ENCODE results near the gene CHERP.
"Not testable (repeated sequence)": the region's sequence is repeated elsewhere in the genome, so short reads cannot be mapped to it uniquely, and the experiment has no call there.

The CHERP gene

DNA sequence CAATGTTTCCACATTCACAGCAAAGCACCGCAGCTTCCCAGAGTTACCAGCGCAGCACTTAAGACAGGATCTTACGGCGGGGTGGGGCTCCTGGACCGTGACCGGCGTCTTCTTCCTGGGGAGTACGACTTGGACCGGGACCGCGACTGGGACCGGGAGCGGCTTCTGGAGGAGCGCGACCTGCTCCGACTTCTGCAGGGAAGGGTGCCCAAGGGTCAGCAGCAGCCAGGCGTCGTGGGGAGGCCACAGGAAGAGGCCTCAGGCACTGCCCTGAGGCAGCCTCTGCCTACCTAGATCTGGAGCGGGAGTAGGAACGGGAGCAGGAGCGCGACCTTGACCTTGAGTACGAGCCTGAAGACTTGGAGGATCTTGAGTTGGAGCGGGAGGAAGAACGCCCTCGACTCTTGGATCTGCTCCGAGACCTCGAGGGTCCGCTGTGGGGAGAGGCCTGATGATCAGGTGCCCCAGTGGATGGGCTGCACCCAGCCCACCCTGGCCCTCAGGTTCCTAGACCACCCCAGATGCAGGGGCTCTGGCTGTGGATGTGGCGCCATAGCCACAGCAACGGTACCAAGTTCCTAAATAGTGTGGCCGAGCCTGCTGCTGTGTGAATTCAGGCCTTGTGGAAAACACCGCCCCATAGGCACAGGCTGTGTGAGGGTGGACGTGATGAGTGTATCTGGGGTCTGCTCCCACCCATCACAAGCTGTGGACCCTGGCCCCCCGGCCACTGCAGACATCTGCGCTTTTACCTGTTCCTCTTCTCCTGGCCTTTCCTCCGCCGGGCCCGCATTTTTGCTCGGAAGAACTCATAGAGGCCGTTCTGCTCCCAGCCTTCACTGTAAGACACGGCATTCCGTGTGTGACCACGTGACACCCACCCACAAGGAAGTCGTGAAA is 21.9 kb downstream of the CHERP start:
- DNase-seq (ENCODE audit: low read depth in 2 of 2), result no peak

DNA sequence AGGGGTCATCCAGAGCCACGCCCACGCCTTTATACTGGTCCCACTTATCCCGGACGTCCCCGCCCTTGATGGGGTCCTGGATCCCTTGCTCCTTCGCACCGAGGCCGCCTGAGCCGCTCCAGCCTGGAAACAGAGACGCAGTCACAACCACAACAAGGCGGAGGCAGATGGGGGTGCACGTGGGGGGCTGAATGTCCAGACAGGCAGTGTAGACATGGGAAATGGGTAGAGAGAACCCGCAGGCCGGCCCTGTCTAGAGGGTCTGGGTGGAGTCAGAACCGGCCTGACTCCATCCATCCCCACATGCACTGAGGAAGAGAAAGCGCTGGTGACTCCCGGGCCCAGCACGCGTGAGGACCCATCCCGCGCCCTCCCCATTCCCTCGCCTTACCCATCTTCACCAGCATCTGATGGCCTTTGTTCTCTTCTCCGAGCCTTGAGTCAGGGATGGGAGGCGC is 23.0 kb downstream of the CHERP start:
- no peak for DNase-seq (ENCODE audit: low read depth in 2 of 2)

DNA sequence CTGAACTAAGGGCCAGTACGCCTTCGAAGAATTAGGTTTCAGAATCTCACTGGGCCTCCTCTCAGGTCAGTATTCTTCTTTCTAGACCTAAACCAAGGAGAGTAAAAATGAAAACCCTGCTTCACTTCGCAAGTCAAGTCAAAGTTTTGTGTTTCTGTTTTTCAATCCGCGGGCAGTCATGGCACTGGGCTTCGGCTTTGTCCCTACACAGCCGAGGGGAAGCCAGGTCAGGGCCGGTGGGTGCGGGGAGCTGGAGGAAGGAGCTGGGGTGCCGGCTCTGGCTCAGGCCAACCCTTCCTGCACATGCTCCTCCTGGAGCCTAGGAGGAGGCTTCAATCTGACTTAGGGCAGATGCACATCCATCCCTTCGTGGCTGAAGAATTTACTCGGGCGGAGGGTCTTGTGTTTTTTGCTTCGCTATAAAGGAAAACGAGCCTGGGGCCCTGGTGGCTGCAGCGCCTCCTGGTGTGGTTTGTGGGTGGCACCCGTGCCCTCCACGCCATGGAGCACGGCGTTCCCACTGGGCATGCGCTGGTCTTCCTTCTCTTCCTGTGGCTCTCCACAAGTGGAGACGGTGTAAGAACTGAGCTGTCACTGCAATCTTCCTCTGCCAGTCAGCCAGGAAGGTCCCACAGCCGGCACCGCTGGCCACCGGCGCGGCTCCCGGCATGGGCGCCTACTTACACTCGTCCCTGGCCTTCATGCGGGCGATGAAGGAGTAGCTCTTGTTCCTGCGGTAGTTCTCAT is 23.6 kb downstream of the CHERP start:
- no peak for DNase-seq (ENCODE audit: low read depth in 2 of 2)

DNA sequence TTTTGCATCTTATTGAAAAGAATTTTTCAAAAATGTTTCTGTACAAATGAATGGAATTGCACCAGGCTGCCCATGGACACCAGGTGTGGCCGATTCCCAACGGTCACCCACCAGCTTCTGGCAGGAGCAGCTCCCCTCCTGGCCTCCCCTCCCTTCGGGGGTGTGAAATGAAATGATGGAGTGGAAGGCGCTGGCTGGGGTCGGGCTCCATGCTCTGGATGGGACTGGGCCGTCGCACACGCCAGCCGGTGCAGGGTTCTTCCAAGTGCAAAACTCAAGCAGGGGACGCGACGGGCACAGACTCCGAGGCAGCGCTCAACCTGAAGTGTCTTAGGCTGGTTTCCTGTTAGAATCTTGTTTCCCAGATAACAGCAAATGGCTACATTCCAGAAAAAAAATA is 24.2 kb downstream of the CHERP start:
- no peak for DNase-seq (ENCODE audit: low read depth in 2 of 2)

DNA sequence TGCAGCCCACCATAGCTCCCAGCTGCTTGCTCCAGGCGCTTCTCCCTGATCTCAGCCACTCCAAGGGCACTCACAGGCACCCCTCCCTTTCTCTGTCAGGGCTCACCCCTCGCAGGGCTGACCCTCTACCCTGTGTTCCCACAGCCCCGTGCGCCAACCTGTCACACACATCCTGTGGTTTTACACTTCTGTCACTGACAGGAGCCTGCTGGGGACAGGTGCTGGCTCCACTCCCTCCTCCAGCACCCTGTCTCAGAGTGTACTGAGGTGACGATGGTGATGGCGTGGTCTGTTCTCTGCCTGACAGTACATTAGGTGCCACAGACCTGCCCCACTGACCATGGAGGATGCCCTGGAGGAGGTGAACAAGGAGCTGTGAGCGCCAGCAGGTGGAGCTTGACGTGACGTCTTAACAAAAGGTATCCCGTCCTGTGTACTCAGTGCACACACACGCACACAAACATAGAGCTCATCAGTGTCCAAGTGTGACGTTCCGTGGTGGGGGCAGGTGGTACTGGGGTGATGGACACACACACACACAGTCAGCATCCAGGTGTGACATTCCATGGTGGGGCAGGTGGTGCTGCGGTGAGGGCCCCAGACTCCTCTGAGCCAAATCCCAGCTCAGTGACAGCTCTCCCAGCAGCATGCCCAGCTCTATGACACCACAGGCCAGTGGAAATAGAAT is 25.2 kb downstream of the CHERP start:
- no peak for DNase-seq (ENCODE audit: low read depth in 2 of 2)

DNA sequence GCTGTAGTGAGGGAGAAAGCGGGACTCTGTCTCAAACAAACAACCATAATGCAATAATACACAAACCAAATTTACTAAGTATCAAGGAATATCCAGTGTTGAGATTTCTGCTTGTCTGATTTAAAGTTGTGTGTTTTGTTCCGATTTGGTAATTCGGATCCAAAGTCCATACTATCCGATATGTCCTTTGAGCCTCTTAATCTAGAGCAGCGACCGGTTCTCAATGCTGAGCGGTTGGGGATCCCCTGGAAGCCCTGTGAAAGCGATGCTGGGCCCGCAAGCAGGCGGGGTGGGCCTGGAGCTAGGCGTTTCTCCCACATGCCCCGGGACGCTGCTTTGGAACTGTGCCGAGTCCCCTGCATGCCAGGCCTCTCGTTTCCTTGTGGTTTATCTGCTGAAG is 25.9 kb downstream of the CHERP start:
- DNase-seq (ENCODE audit: low read depth in 2 of 2), result no peak

DNA sequence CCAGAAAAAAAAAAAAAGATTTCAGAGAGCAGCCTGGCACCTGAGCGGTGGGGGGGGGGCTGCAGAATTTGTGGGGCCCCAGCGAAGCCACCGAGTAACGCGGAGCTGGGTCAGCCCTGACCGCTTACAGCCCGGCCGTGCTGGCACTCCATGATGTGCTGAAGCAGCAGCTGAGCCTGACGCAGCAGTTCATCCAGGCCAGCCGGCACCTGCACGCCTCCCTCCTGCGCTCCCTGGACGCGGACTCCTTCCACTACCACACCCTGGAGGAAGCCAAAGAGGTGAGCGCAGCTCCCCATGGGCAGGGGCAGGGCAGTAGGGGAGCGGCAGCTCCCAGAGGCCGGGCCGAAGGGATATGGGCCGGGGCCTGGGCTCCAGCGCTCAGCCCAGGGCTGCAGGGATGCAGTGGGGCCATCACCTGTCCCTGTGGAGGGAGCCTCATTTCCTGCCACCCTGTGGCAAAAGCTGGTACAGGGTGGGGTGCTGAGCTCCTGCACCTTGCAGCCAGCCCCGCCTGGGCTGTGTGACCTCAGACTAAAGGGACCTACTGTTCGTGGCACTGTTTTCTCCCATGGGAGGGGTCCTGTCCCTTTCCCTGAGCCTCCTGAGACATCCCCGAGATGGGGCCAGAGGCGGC is 27.7 kb downstream of the CHERP start:
- DNase-seq (ENCODE audit: low read depth in 2 of 2), result no peak

DNA sequence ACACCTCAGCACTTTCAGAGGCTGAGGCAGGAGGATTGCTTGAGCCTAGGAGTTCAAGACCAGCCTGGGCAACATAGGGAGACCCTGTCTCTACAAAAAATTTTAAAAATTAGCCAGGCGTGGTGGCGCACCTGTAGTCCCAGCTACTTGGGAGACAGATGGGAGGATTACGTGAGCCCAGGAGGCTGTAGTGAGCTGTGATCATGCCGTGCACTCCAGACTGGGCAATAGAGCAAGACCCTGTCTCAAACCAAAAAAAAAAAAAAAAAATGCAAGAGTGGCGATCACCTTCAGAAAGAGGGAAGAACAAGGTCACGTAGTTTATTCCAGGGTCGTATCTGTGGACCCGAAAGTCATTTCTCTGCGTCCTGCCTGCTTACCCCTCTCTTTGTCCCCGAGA is 29.6 kb downstream of the CHERP start:
- not testable (repeated sequence) for DNase-seq (ENCODE audit: low read depth in 2 of 2)

DNA sequence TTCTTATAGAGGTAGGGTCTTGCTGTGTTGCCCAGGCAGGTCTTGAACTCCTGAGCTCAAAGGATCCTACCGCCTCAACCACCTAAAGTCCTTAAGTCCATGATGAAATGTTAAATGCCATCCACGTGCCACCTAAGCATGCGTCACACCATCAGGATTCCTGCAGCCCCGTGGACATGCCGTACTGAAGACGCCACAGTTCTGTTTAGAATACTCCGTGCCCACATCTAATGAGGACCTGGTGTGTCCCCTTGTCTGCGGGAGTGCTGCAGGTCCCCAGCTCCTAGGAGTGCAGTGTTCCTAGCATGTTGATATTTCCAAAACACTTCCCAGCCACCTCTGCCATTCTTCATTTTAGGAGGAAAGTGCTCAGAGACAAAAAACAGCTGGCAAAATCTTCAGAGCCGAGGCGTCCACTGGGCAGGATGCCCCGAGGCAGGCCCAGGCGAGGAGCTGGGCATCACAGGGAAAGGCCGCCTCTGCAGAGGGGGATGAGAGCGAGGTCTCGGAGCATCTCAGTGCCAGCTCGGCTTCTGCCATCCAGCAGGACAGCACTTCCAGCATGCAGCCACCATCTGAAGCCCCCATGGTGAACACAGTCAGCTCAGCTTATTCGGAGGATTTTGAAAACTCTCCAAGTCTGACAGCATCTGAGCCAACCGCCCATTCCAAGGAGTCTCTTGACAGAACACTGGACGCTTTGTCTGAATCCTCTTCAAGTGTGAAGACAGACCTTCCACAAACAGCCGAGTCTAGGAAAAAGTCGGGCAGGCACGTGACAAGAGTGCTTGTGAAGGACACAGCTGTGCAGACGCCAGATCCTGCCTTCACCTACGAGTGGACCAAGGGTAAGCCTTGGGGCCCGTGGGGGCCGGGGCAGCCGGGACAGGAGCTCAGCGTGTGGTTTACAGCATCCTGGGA is 32.8 kb downstream of the CHERP start:
- no peak for DNase-seq (ENCODE audit: low read depth in 2 of 2)

DNA sequence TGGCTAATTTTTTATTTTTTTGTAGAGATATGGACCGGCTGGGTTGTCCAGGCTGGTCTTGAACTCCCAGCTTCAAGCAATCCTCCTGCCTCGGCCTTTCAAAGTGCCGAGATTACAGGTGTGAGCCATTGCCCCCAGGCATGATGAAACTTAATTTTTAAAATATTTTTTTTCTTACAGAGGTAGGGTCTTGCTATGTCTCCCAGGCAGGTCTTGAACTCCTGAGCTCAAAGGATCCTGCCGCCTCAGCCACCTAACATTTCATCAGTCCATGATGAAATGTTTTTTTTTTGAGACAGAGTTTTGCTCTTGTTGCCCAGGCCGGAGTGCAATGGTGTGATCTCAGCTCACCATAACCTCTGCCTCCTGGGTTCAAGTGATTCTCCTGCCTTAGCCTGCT is 33.7 kb downstream of the CHERP start:
- DNase-seq (ENCODE audit: low read depth in 2 of 2), result no peak

DNA sequence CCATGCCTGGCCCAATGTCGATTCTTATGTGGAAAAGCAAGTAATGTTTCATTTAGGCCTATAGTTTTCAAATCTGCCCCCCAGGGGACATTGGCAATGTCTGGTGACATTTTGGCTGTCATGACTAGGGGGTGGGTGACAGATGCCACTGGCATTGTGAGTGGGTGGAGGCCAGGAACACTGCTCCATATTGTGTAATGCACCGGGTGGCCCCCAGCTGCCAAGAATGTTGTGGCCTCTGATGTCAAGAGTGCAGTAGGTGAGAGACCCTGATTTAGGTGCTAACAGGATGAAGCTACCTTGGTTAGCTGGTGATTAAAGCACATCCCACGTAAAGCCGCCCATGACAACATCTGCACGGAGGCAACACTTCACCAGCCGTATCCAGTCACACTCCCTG is 35.3 kb downstream of the CHERP start:
- DNase-seq (ENCODE audit: low read depth in 2 of 2), result no peak

DNA sequence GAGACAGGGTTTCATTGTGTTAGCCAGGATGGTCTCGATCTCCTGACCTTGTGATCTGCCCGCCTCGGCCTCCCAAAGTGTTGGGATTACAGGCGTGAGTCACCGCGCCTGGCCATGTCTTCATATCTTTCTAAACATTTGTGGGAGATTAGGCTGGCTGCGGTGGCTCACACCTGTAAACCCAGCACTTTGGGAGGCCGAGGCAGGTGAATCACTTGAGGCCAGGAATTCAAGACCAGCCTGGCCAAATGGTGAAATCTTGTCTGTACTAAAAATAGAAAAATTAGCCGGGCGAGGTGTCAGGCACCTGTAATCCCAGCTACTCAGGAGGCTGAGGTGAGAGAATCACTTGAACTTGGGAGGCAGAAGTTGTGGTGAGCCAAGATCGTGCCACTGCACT is 36.1 kb downstream of the CHERP start:
- not testable (repeated sequence) for DNase-seq (ENCODE audit: low read depth in 2 of 2)

DNA sequence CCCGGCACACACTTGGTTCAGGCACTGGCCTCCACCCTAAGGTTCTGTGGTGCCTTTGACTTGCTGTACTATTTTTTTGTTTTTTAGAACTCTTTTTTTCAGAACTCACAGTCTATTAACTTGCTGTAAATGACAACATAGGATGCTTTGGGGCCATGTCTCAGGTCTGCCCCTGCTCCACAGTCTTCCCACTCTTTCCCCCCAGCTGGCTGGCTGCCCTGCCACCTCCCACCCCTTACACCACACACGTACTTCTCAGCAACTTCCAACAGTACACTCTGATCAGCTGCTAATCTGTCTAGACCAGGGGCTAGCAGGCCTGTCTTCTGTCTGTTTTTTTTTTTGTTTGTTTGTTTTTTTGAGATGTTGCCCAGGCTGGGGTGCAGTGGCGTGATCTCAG is 38.0 kb downstream of the CHERP start:
- no peak for DNase-seq (ENCODE audit: low read depth in 2 of 2)

DNA sequence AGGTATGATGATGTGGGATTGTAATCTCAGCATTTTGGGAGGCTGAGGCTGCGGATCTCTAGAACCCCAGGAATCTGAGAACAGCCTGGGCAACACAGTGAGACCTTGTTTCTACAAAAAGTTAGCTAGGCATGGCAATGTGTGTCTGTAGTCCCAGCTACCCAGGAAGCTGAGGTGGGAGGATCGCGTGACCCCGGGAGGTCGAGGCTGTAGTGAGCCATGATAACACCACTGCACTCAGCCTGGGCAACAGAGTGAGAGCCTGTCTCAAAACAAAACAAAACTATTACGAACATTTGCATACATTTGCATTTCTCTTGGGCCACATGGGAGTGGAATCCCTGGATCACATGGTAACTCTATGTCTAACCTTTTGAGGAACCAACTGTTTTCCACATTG is 44.4 kb downstream of the CHERP start:
- DNase-seq (ENCODE audit: low read depth in 2 of 2), result no peak

DNA sequence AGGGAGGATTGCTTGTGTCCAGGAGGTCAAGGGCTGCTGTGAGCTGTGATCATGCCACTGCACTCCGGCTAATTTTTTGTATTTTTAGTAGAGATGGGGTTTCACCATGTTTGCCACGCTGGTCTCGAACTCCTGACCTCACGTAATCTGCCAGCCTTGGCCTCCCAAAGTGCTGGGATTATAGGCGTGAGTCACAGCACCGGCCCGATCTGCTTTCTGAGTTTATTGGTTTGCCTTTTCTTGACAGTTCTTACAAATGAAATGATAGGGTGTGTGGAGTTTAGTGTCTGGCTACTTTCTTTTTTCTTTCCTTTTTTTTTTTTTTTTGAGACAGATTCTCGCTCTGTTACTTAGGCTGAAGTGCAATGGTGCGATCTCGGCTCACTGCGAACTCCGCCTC is 45.2 kb downstream of the CHERP start:
- no peak for DNase-seq (ENCODE audit: low read depth in 2 of 2)

DNA sequence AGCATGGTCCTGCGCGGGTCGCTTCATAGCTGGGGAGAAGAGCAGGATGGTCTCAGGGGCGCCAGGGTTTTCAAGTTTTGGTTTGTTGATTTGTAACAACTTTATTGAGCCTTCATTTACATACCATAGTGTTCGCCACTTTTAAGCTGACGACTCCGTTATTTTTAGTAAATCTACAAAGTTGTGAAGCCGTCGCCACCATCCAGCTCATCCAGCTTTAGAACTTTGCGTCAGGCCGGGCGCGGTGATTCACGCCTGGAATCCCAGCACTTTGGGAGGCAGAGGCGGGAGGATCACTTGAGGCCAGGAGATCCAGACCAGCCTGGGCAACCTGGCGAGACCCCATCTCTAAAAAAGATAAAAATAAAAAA is 45.6 kb downstream of the CHERP start:
- no peak for DNase-seq (ENCODE audit: low read depth in 2 of 2)

DNA sequence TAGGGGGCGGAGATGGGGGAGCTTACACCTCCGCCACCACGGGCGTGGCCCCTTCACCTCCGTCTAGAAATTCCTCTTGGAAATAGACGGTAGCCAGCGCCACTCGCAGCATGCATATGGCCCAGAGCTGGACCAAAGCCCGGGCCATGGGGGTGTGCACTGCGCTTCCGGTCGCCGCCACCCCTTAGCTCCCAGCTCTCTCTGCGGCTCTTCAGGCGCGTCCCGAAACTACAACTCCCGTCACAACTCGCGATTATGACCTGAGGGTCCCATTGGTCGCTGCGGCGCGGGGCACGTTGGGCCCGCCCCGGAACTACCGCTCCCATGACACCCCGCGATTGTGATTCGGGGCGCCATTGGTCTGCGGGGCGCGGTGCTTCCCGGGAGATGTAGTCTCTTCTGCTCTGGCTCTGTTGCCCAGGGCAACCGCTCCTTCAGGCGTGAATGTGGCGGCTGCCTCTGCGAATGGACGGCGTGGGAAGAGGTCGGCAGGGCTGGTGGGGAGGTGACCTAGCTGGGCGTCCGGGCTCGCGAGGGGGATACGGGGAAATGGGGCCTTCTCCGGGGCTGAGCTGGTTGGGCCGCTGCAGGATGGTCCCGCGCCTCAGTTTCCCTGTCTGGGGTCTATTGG is 46.1 kb downstream of the CHERP start, which contains the start of the genes C19orf44 and CALR3:
Gene C19orf44, plus strand, starts transcription at position 413 of the 631 bp plus-strand sequence. CDS start 4,399 bp downstream, outside the sequence.
Gene CALR3, minus strand, starts transcription at position 186 of the 631 bp plus-strand sequence. Its CDS starts 38 bp downstream, at position 148.
- DNase-seq (ENCODE audit: low read depth in 2 of 2), result peak; percentile 96 to 98

DNA sequence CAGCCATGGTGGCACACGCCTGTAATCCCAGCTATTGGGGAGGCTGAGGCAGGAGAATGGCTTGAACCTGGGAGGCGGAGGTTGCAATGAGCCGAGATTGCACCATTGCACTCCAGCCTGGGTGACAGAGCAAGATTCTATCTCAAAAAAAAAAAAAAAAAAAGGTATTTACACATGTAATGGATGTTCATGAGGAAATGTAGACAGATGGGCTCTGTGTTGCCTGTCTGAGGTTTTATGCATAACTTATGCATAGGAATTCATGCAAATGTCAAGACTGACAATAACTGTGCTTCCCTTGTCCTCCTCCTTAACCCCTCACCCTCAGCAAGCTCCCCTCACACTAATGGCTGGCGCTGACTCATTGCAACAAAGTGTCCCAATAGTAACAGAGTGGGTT is 55.8 kb downstream of the CHERP start:
- not testable (repeated sequence) for DNase-seq (ENCODE audit: low read depth in 2 of 2)

DNA sequence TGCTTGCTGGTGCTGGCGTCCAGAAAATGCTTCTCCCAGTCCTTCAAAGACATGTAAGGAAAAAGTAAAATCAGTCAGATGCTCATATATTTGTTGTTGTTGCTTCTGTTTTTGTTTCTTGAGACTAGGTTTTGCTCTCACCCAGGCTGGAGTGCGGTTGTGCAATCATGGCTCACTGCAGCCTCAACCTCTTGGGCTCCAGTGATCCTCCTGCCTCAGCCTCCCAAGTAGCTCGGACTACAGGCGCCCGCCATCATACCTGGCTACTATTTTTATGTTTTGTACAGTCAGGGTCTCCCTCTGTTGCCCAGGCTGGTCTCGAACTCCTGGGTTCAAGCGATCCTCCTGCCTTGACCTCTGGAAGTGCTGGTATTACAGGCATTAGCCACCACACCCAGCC is 59.5 kb downstream of the CHERP start:
- no peak for DNase-seq (ENCODE audit: low read depth in 2 of 2)

DNA sequence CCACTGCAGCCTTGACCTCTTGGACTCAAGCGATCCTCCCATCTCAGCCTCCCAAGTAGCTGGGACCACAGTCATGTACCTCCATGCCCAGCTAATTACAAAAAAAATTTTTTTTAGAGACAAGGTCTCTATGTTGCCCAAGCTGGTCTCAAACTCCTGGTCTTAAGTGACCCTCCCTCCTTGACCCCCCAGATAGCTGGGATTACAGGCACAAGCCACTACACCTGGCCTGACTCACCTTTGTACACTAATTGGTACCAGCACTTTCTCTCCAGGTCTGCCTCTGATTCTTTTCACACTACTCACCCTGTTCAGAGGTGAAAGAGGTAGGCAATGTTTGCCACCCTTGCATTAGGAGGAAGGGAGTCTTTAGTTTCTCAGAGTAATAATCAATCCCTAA is 64.9 kb downstream of the CHERP start:
- DNase-seq (ENCODE audit: low read depth in 2 of 2), result no peak
